Cerebellar cortex (tissue), 1 donor: ENCODE data around the gene PATJ.

ENCODE experiments used
- DNase-seq: peaks from one replicate; pipeline ENCODE4 v3.0.0-alpha.2; 2015; ENCODE audit warnings: low spot score

The PATJ gene

GRCh38 chr1:62045574-62045973, 303.3 kb downstream of the PATJ start:
- DNase-seq = peak; percentile 98

- no peak for DNase-seq
Measured at GRCh38 chr1:62046927-62047326, 304.6 kb downstream of the PATJ start.

GRCh38 chr1:62050165-62050564, 307.9 kb downstream of the PATJ start:
- peak; percentile 94 for DNase-seq

- DNase-seq = no peak
Measured at GRCh38 chr1:62052946-62053345, 310.7 kb downstream of the PATJ start.

GRCh38 chr1:62054188-62054587, 311.9 kb downstream of the PATJ start:
- no peak for DNase-seq

- DNase-seq = peak; percentile 43
Measured at GRCh38 chr1:62057230-62057629, 314.9 kb downstream of the PATJ start.

GRCh38 chr1:62057641-62058290, 315.5 kb downstream of the PATJ start:
- DNase-seq = peak; percentile 45

- no peak for DNase-seq
Measured at GRCh38 chr1:62058956-62059355, 316.7 kb downstream of the PATJ start.

- no peak for DNase-seq
Measured at GRCh38 chr1:62062087-62062486, 319.8 kb downstream of the PATJ start.

- no peak for DNase-seq
Measured at GRCh38 chr1:62064829-62065407, 322.6 kb downstream of the PATJ start.

- no peak for DNase-seq
Measured at GRCh38 chr1:62066713-62067112, 324.4 kb downstream of the PATJ start.

- DNase-seq = peak; percentile 79
Measured at GRCh38 chr1:62068416-62068843, 326.1 kb downstream of the PATJ start.

- peak; percentile 95 for DNase-seq
Measured at GRCh38 chr1:62068978-62069377, 326.7 kb downstream of the PATJ start.

- peak; percentile 65 for DNase-seq
Measured at GRCh38 chr1:62070384-62071011, 328.2 kb downstream of the PATJ start.

GRCh38 chr1:62071695-62072094, 329.4 kb downstream of the PATJ start:
- DNase-seq = no peak

- no peak for DNase-seq
Measured at GRCh38 chr1:62076286-62076685, 334.0 kb downstream of the PATJ start.

- DNase-seq = no peak
Measured at GRCh38 chr1:62077821-62078220, 335.5 kb downstream of the PATJ start.

- DNase-seq = peak; percentile 52
Measured at GRCh38 chr1:62082456-62083363, 340.4 kb downstream of the PATJ start.

- DNase-seq = peak; percentile 40
Measured at GRCh38 chr1:62084310-62084890, 342.1 kb downstream of the PATJ start.

- DNase-seq = no peak
Measured at GRCh38 chr1:62088439-62088838, 346.2 kb downstream of the PATJ start.

GRCh38 chr1:62089570-62089969, 347.3 kb downstream of the PATJ start:
- DNase-seq = no peak

- no peak for DNase-seq
Measured at GRCh38 chr1:62090016-62090415, 347.7 kb downstream of the PATJ start.
